RCC 7860 (cell line): ENCODE measurements around the gene KNDC1.

Source experiments
- DNase-seq: peaks from one replicate; pipeline ENCODE4 v3.0.0-alpha.2; 2015; ENCODE audit warnings: low spot score
- FAIRE-seq: peaks from 2 replicates; lab custom pipeline; 2012; peaks lifted over from hg19 to GRCh38; lab: Jason Lieb, UNC

Gene KNDC1

GRCh38 chr10:133204226-133205015 lies 44.4 kb downstream of the KNDC1 start:
- DNase-seq (no peak), FAIRE-seq (no peak)

- DNase-seq (no peak), FAIRE-seq (no peak)
These were observed 45.1 kb downstream of the KNDC1 start for GRCh38 chr10:133205146-133205545.

GRCh38 chr10:133206356-133207040 lies 46.5 kb downstream of the KNDC1 start:
- FAIRE-seq (no peak), DNase-seq (no peak)

- no peak for FAIRE-seq
These were observed 47.1 kb downstream of the KNDC1 start for GRCh38 chr10:133207041-133207600.

GRCh38 chr10:133207627-133208026 lies 47.6 kb downstream of the KNDC1 start:
- FAIRE-seq, result no peak
- no peak for DNase-seq

More at GRCh38 chr10:133207041-133207600, 47.1 kb downstream of the KNDC1 start:
- DNase-seq, result no peak

GRCh38 chr10:133208466-133208865 lies 48.4 kb downstream of the KNDC1 start:
- DNase-seq (no peak), FAIRE-seq (no peak)

GRCh38 chr10:133209117-133209516 lies 49.1 kb downstream of the KNDC1 start:
- no peak for DNase-seq
- FAIRE-seq, result no peak

- FAIRE-seq (no peak), DNase-seq (no peak)
These were observed 49.6 kb downstream of the KNDC1 start for GRCh38 chr10:133209641-133210040.

- no peak for FAIRE-seq
- DNase-seq, result no peak
These were observed 50.5 kb downstream of the KNDC1 start for GRCh38 chr10:133210398-133211140.

- DNase-seq, result no peak
- FAIRE-seq, result no peak
These were observed 51.3 kb downstream of the KNDC1 start for GRCh38 chr10:133211141-133211830.

- DNase-seq, result no peak
- FAIRE-seq, result no peak
These were observed 52.2 kb downstream of the KNDC1 start for GRCh38 chr10:133211959-133212852.

GRCh38 chr10:133212853-133213494 lies 53.0 kb downstream of the KNDC1 start:
- no peak for FAIRE-seq
- no peak for DNase-seq

GRCh38 chr10:133213641-133214467 lies 53.8 kb downstream of the KNDC1 start:
- FAIRE-seq (no peak), DNase-seq (no peak)

- DNase-seq (no peak), FAIRE-seq (no peak)
These were observed 54.7 kb downstream of the KNDC1 start for GRCh38 chr10:133214468-133215410.

- DNase-seq (no peak), FAIRE-seq (no peak)
These were observed 55.6 kb downstream of the KNDC1 start for GRCh38 chr10:133215586-133215985.

- DNase-seq, result no peak
- FAIRE-seq, result no peak
These were observed 56.8 kb downstream of the KNDC1 start for GRCh38 chr10:133216776-133217175.
